GM10266 (cell line): ENCODE measurements around the gene MREG.
"Not testable (repeated sequence)": the region's sequence is repeated elsewhere in the genome, so short reads cannot be mapped to it uniquely, and the experiment has no call there.

Experiments
- DNase-seq: peaks from one replicate; pipeline ENCODE4 v3.0.0; 2012; ENCODE audit errors: extremely low spot score
- CTCF ChIP-seq: IDR thresholded peaks from 2 replicates; pipeline ENCODE4 v1.5.1; 2012; ENCODE audit warnings: mild to moderate bottlenecking, low read depth; ENCODE audit not compliant: control insufficient read depth, insufficient read depth; ENCODE audit errors: missing control alignments

MREG gene

GRCh38 chr2:215973954-215974699 is 39.2 kb downstream of the MREG start:
- no peak for TF ChIP-seq CTCF
- no peak for DNase-seq

- TF ChIP-seq CTCF: no peak
- DNase-seq: no peak
Measured at GRCh38 chr2:215973145-215973792, 40.1 kb downstream of the MREG start.

- TF ChIP-seq CTCF: no peak
Measured at GRCh38 chr2:215971671-215972070, 41.7 kb downstream of the MREG start.

GRCh38 chr2:215970894-215971293 is 42.5 kb downstream of the MREG start:
- not testable (repeated sequence) for DNase-seq

More at GRCh38 chr2:215971671-215972070, 41.7 kb downstream of the MREG start:
- no peak for DNase-seq

- no peak for TF ChIP-seq CTCF
Measured at GRCh38 chr2:215970425-215970824, 42.9 kb downstream of the MREG start.

GRCh38 chr2:215969131-215969841 is 44.1 kb downstream of the MREG start:
- TF ChIP-seq CTCF: no peak
- no peak for DNase-seq

More at GRCh38 chr2:215970425-215970824, 42.9 kb downstream of the MREG start:
- no peak for DNase-seq

GRCh38 chr2:215968499-215968898 is 44.9 kb downstream of the MREG start:
- no peak for TF ChIP-seq CTCF

More at GRCh38 chr2:215968499-215968898, 44.9 kb downstream of the MREG start:
- DNase-seq: no peak
